Measurements from ENCODE around the gene SYT9.

Gene SYT9

DNA sequence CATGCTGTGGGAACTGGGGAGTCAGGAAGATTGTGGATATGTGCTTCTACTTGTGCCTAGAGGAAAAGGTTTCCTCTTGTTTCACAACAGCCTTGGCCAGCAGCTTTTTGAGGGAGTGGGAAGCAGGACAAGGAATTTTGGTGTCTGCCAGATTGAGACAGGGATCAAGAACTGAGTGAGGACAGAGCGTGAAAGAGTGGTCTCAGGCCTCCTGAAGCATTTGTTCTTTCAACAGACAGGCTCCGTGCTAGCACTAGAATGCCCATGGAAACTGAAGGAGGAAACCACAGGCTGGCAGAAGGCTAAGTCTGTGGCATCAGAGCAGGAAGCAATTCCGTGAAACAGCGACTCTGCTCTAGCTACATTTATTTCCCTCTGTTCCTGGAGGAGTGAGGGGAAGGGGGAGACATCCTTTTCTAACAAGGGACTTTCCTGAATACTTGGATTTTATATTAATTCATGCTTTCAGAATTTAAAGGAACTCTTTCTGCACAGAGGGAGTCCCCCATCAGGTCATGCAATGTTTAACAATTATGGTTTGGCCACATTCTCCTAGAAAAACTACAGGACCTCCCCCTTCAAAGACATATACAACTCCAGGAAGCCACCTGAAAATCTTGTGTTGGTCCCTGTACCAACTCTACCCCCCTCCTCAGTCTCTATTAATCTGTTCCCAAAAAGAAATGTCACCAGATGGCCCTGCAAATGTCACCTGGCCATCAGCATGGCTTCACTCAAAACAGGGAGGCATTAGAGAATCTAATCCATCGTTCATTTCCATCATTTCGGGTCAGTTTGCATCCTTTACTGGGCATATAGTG, 96.1 kb downstream of the SYT9 start:
- no peak for DNase-seq (ENCODE audit: low spot score)

DNA sequence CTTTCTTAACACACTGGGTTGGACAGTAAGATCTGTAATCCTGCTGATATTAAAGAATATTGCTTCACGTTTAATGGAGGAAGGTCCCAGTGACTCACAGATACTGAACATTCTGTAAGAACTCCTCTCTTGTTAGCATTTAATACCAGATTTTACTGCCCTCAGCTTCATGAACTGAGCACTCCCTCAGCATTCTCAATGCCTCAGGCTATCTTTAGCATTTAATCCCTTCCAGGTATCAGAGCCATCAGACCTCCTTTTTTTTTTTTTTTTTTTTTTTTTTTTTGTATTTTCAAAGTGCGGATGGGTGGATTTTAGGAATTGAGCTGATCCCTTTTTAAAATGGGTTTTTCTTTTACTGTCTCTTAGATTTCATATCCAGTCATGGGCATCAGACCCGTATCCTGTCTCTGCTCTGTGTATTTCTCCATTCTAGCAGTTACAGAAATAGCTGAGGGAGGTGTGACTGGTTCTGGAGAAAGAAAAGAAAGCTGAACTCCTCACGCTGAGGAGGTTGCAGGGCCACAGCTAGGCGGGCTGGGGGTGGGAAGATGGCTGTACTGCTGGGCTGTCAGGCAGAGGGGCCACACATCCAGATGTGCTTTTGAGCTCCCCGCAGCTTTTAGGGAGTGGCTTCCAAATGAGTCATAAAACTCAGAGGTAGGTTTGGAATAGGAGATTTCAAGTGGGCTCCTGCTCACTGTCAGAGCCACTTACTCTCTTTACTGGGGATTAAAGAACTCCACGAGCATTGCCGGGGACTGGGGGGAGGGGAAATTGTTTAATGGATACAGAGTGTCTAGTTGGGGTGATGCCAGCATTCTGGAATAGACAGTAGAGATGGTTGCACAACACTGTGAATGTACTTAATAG, 97.0 kb downstream of the SYT9 start:
- no peak for DNase-seq (ENCODE audit: low spot score)

DNA sequence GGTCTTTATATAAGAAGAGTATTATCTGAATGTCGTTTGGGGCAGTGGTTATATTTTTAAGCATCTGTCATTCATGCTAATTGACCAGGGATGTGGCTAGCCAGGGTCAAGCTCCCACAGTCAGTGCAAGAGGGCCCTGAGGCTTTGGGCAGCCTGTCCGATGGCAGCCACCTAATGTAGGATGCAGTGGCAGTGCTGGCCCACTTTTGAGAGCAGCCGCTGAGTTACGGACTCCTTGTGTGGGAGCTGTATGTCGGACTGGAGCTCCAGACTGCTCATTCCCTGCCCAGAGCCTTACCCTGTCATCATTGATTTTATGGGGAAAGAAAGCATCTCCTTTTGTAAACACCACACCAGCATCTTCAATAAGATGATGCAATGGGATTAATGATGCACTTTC, 99.5 kb downstream of the SYT9 start:
- DNase-seq (ENCODE audit: low spot score) = no peak

DNA sequence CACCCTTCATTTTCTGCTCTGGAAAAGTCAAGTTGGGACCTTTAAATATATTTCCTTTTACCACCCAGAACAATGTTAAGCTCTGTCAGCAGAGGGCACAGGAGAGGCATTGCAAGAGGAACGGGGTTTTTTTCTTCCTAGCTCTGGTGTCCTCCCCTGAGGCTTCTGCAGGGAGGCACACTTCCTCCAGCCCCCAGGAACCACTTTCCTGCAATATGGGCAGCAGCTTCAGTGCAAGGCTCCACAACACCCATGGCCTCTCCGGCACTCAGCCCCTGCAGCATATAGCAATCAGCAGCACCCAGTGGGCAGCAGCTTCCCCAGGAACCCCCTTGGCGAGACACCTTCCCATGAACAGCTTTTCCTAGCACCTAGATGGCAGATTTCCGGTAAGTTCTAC, 101.4 kb downstream of the SYT9 start:
- DNase-seq (ENCODE audit: low spot score) = peak; percentile 10

GRCh38 chr11:7364660-7365059, 113.0 kb downstream of the SYT9 start:
- no peak for DNase-seq (ENCODE audit: low spot score)

DNA sequence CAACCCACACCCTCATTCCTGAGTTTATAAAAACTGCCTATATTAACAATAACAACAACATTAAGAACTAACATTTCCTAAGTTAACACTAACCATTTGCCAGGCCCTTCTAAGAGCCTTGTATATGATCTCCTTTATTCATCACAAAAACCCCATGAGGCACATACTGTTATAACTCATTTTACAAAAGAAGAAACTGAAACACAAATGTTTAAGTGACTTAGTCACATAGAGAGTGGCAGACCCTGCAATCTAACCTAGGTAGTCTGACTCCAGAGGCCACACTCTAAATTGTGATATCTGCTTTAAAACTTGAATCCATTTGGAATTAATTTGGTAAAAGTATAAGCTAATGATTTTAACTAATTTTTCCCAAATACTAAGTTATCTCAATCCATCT, 116.1 kb downstream of the SYT9 start:
- DNase-seq (ENCODE audit: low spot score) = no peak

- DNase-seq (ENCODE audit: low spot score) = no peak
Observed at GRCh38 chr11:7376386-7376785, 124.7 kb downstream of the SYT9 start.

DNA sequence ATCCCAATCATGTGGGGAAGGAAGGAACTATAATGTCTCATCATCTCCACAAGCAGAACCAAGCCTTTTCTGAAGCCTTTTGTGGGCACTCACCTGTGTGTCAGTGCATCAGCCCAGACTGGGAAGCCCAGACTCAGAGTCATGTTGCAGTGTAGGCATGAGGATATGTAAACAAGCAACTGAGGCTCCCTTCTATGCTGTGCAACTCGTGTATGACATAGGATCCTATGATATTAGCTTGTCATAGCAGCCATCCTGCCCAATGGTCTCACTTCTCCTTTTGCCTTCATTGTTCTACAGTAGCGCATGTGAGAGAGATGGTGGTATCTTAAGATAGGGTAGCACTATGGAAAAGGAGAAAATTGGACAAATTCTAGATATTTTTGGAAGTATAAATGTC, 130.2 kb downstream of the SYT9 start:
- DNase-seq (ENCODE audit: low spot score) = no peak

GRCh38 chr11:7383406-7383805, 131.7 kb downstream of the SYT9 start:
- DNase-seq (ENCODE audit: low spot score) = no peak

DNA sequence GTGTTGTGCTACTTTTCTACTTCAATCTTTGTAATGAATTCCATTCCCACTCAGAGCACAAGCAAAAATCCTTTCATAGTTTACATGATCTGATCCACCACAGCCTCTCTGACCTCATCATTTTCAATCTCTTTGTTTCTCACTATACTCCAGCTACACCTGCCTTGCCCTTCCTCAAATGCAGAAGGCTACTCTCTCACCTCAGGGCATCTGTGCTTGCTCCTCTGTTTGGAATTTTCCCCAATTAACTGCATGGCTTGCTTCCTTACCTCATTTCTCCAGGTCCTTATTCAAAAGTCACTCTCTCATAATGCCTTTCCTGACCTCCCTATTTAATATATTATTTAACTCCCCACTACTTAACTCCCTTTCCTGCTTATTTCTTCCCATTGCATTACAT, 133.0 kb downstream of the SYT9 start:
- no peak for DNase-seq (ENCODE audit: low spot score)

DNA sequence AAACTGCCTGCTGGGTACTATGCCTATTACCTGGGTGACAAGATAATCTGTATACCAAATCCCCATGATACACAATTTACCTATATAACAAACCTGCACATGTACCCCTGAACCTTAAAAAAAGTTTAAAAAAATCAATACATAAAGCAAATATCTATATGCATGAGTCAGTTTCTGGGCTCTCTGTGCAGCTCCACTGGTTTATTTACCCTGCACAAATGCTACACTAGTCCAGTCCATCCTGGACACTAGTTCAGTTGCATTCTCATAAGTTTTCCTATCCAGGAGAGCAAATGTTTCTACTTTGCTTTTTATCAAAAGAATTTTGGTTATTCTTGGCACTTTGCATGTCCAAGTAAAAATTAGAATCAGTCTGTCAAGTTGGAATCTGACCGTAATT, 133.8 kb downstream of the SYT9 start:
- no peak for DNase-seq (ENCODE audit: low spot score)

DNA sequence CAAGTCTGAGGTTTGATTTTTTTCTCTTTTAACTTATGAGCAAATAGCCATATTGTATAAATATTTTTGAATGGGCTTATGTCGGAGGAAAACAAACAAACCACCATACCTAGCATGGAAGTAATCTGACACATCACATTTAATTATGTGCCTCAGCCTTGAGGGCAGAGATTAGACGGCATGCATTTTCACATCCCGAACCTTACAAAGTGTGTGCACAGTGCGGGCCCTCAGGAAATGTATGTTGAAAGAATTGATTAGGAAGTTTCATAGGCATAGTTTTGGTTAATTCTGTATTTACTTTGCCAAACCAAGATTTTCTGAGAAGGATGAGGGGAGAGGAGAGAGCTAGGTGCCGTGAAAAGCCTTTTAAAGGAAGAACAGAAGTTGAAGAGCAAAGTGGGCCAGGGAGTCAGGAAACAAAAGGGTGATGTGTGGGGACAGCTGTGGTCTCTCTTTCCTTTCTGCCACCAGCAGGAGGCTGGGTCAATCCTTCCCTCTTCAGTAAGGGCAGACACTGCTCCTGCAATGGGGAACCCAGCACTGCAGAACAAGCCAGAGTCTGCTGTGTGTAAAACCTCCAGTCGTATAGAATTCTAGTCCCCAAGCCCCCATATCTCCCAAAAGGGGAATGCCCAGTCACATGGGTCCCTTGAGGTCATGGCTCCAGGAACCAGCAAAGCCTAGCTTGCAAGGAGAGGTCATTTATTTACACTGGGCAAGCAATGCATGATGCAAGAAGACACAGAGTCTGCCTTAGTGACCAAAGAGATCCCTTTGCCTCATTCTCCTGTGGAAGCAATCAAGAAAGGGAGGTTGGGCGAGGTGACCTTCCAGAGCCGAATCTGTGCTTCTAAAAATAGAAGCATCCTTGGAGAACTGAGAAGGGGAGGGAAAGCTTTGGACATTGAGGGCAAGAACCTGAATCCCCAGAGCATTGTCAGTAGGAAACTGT, 162.5 kb downstream of the SYT9 start:
- DNase-seq (ENCODE audit: low spot score) = no peak

DNA sequence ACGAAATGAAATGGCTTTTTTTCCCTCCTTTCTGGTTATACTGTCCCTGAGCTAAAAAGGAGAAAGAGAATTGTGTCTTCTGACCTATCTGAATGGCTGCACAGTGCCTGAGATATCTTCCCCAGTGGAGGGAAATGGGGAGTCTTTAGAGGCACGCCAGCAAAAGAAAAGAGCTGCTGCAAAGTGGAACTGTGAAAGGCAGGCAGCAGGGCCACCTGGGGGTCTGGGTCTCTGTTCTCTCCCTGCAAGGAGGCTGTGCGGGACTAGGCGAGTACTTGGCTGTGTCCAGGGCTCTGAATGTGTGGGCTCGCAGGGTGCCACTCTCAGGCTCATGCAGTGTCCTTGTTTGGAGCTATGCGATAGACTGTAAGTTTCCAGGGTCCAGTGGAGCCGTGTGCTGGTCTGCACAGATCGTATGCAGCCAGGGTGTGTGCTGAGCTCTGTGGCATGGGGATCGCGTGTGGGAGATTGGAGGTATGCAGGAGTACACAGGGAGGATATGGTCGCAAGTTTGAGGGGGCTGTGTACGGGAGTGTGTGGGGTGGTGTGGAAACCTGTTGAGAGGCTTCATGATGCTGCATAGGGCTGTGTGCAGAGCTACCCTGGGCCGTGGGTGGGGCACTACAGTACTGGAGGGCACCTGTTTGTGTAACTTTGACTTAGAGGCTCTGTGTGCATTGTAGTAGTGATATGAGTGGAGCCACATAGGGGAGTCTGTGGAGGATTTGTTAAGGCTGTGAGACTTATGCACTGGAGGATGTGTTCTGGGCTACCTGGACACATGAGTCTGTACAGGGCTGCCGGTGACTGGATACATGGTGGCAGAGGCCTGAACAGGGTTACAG, 163.5 kb downstream of the SYT9 start:
- DNase-seq (ENCODE audit: low spot score) = no peak

DNA sequence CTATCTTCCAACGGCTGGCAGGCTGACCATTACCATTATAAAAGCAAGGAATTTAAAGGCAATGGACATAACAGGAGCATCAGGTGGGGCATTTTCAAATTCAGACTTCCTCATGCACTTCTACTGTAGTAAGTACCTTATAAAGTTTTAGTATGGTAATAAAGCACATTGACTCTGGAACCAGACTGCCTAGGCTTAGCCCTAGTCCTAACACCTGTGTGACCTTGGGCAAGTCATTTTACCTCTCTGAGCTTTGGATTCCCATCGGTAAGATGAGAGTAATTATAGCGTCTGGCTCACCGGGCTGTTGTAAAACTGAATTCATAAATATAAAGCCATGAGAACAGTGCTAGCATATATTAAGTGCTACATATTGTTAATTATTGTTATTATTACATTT, 164.4 kb downstream of the SYT9 start:
- DNase-seq (ENCODE audit: low spot score) = no peak

DNA sequence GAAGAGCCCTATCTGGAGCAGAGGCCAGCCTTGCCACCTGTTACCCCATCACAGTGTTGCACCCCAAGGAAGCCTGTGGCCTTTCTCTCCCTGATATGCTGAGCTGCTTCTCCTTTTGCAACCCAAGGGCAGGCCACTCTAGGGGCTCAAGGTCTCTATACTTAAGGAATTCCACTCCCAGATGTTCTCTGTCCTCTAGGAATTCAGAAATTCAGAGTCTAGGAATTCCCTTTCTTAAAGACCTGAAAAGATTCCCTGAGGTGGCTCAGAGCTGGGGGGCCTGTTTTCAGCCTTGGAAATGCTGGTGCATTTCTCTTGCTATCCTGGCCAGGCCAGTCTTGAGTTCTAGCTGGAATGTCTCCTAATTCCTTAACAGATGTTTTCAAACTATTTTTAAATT, 165.6 kb downstream of the SYT9 start:
- no peak for DNase-seq (ENCODE audit: low spot score)

DNA sequence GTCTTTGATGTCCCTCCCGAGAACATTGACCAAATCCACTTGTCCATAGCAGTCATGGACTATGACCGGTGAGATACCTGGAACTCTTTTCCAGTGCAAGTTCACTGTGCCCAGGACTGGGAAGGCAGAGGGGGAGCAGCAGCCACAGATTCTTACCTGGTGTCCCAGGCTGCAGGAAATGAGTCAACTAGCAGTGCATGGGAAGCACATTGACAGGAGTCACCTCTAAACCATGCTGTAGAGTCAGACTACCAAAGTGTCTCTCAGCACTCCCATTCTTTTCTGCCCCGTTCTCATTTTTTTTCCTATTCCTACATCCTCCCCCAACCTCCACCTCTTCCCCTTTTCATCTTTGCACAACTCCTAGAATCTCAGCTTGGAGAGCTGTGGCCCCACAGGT, 166.4 kb downstream of the SYT9 start:
- no peak for DNase-seq (ENCODE audit: low spot score)

DNA sequence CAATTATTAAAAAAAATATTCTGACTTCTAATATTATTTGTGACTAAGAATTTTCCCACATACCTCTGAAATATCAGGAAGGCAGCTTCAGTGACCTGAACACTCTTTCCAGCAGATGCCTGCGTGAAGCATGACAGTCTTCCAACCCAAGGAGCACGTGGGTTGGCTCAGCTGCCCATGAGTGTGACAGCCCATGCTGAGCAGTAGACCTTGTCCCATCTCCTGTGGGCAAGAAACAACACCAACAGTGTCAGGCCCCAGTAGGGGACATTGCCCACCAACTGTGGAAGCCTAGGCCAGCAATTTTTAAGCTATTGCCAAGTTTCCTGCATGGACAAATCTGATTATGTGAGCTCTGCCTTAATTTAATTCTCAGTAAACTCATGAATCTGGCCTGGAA, 167.2 kb downstream of the SYT9 start:
- no peak for DNase-seq (ENCODE audit: low spot score)

DNA sequence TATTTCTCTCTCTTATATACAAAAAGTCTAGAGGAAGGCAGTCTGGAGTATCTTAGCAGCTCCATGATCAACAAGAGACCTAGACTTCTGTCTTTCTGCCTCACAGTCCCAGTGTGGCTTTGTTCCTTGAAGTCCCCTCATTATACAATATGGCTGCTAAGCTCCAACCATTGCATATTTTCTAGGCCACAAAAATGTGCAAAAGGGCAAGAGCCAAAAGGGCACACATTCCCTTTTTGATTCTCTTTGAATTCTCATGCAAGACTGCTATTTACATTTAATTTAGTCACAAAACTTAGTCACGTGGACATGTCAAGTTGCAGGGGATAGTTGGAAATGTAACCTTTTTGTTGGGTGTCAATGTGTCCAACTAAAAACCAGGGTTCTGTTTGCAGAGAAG, 169.4 kb downstream of the SYT9 start:
- no peak for DNase-seq (ENCODE audit: low spot score)

DNA sequence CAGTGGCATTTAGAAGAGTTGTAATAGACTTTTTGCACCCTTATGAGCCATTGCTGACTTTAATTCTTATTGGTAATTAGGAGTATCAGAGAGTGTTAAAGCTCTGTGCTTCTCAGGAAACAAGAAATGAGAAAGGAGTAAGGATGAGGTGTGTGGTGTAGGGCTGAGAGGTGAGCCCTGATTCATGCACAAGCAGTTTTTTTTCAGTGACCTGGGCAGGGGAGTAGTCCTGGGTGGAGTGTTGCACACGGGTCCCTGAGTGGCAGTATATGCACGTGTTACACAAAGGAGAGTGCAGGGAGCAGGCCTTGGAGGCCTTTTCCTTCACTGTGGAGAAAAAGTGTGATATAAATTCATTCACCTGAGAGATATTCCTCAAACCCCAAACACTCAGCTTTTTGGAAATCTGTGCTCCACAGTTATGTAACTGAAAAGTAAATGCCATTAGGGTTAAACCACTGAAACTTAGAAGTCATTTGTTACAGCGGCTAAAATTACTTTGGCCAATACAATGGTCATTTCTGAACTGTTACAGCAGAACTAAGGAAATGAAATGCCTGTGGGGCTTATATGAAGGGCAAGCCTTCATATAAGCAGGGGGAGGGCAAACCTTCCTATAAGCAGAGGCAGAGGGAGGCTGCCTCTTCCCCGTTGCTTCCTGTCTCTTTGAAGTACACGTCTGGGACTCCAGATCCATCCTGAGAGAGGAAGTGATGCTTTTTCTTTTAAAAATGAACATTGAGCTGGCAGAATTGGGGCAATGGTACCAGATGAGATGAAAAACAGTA, 171.0 kb downstream of the SYT9 start:
- DNase-seq (ENCODE audit: low spot score) = no peak

DNA sequence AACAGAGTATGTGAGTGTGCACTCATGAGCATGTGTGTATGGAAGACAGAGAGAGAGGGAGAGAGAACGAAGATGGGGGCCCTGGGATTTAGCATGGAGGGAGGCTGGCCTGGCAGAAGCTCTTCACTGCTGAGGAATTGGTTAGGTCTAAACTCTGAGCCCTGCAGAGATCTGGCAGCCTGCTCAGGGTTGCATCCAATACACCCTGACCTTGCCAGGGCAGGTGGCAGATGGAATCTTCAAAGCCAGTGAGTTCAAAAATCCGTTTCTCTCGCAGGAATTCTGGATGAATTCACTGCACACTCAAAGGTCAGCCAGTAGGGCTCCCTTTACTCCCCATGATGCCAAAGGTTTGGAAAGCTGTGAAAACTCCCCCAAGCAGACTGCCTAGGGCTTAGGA, 172.2 kb downstream of the SYT9 start:
- DNase-seq (ENCODE audit: low spot score) = no peak

- no peak for DNase-seq (ENCODE audit: low spot score)
Observed at GRCh38 chr11:7427733-7428132, 176.0 kb downstream of the SYT9 start.
